Left ventricle myocardium superior (tissue), 1 donor: Measurements from ENCODE around the gene SLC35F1. TPM values are rescaled to one million over a fixed set of nuclear protein-coding genes. Genes with fewer than 3 reads are reported as not detected.

Source experiments
- ATAC-seq: fragments of 200-7000 bp; cut with Tn5 transposase; one replicate; pipeline ENCODE4 v1.9.1; 2020; ENCODE audit warnings: mild to moderate bottlenecking, moderate library complexity
- DNase-seq: peaks from one replicate; pipeline ENCODE4 v3.0.0-alpha.2; 2020
- intact Hi-C: fragments of 100-400 bp; cut with micrococcal nuclease; formaldehyde crosslinking; loops from one replicate; pipeline ENCODE4 v1.11.0; 2022
- total RNA-seq: library from RNA; stranded (reverse); fragmentation: NEBNext Ultra II Directional; extraction: Animal tissue kit (Norgen Biotek cat#: 25700); gene quantifications from one replicate; pipeline ENCODE4 v1.2.1, GENCODE V29; 2021
- donor health status: DM: no; HTN: yes; CAD: no; lungs with severe emphysema.

The SLC35F1 gene
- total RNA-seq, 1 donor from 2014 or later, result 6.7 TPM

- no peak for DNase-seq
- no peak for ATAC-seq
- intact Hi-C loops, result no loop called here
These were observed 185.0 kb downstream of the SLC35F1 start for GRCh38 chr6:118092086-118092485.

GRCh38 chr6:118097576-118097975 lies 190.5 kb downstream of the SLC35F1 start:
- DNase-seq (no peak), ATAC-seq (no peak)
- intact Hi-C loops, result no loop called here

- no peak for DNase-seq
- no peak for ATAC-seq
- intact Hi-C loops, result no loop called here
These were observed 193.7 kb downstream of the SLC35F1 start for GRCh38 chr6:118100717-118101116.

- DNase-seq (no peak), ATAC-seq (no peak)
- intact Hi-C loops, result no loop called here
These were observed 194.2 kb downstream of the SLC35F1 start for GRCh38 chr6:118101220-118101619.

- ATAC-seq (no peak), DNase-seq (no peak)
- intact Hi-C loops, result no loop called here
These were observed 194.8 kb downstream of the SLC35F1 start for GRCh38 chr6:118101831-118102345.

GRCh38 chr6:118102401-118102800 lies 195.3 kb downstream of the SLC35F1 start:
- intact Hi-C loops, result no loop called here
- ATAC-seq (no peak), DNase-seq (no peak)

- DNase-seq (peak; percentile 33), ATAC-seq (peak; percentile 87)
- intact Hi-C loops, result no loop called here
These were observed 196.5 kb downstream of the SLC35F1 start for GRCh38 chr6:118103381-118104146.

GRCh38 chr6:118122161-118122725 lies 215.2 kb downstream of the SLC35F1 start:
- DNase-seq (no peak), ATAC-seq (no peak)
- intact Hi-C loops, result no loop called here

GRCh38 chr6:118122801-118123200 lies 215.7 kb downstream of the SLC35F1 start:
- intact Hi-C loops, result no loop called here
- ATAC-seq (no peak), DNase-seq (no peak)

GRCh38 chr6:118123503-118124037 lies 216.5 kb downstream of the SLC35F1 start:
- DNase-seq, result no peak
- intact Hi-C loops, result no loop called here
- ATAC-seq, result no peak

GRCh38 chr6:118124851-118125250 lies 217.8 kb downstream of the SLC35F1 start:
- DNase-seq (no peak), ATAC-seq (no peak)
- intact Hi-C loops, result no loop called here

- intact Hi-C loops, result no loop called here
- no peak for ATAC-seq
- DNase-seq, result no peak
These were observed 221.7 kb downstream of the SLC35F1 start for GRCh38 chr6:118128755-118129154.

- no peak for DNase-seq
These were observed 227.1 kb downstream of the SLC35F1 start for GRCh38 chr6:118134206-118134605.

GRCh38 chr6:118134736-118135135 lies 227.7 kb downstream of the SLC35F1 start:
- no peak for DNase-seq
- intact Hi-C loops, result no loop called here
- ATAC-seq, result no peak

More at GRCh38 chr6:118134206-118134605, 227.1 kb downstream of the SLC35F1 start:
- ATAC-seq, result no peak
- intact Hi-C loops, result no loop called here

- intact Hi-C loops, result no loop called here
- DNase-seq (no peak), ATAC-seq (no peak)
These were observed 228.3 kb downstream of the SLC35F1 start for GRCh38 chr6:118135371-118135770.

- DNase-seq (no peak), ATAC-seq (no peak)
- intact Hi-C loops, result no loop called here
These were observed 234.1 kb downstream of the SLC35F1 start for GRCh38 chr6:118141211-118141610.

GRCh38 chr6:118146584-118146983 lies 239.5 kb downstream of the SLC35F1 start:
- DNase-seq, result no peak
- no peak for ATAC-seq
- intact Hi-C loops, result no loop called here

GRCh38 chr6:118147511-118147910 lies 240.4 kb downstream of the SLC35F1 start:
- DNase-seq (no peak), ATAC-seq (no peak)
- intact Hi-C loops, result no loop called here

GRCh38 chr6:118148561-118148960 lies 241.5 kb downstream of the SLC35F1 start:
- ATAC-seq (no peak), DNase-seq (no peak)
- intact Hi-C loops, result no loop called here

GRCh38 chr6:118152524-118152923 lies 245.5 kb downstream of the SLC35F1 start:
- no peak for ATAC-seq
- intact Hi-C loops, result no loop called here
- no peak for DNase-seq

GRCh38 chr6:118161343-118161742 lies 254.3 kb downstream of the SLC35F1 start:
- ATAC-seq, result no peak
- intact Hi-C loops, result no loop called here
- DNase-seq, result no peak
